ENCODE results near the gene ATP6V0A1. TPM values are rescaled to one million over a fixed set of nuclear protein-coding genes. Genes with fewer than 3 reads are reported as not detected.
A peak's percentile ranks its signal among the peaks of the same experiment; 100 is the strongest.

ATP6V0A1 gene
- total RNA-seq, 1 donor, result 40.0 TPM

- no peak overlapping the region for H3K4me3 ChIP-seq (ENCODE audit: low read depth, low read length)
- no peak for TF ChIP-seq CTCF (IDR thresholded peaks at IDR 0.05; ENCODE audit: insufficient read depth, low read length)
- no peak for DNase-seq (ENCODE audit: low read depth)
These were observed 101.6 kb downstream of the ATP6V0A1 start for GRCh38 chr17:42560246-42560645.

- DNase-seq (ENCODE audit: low read depth), result peak; percentile 99
- no peak for TF ChIP-seq CTCF (IDR thresholded peaks at IDR 0.05; ENCODE audit: insufficient read depth, low read length)
- peak within 1 kb of the TSS; percentile 97 for H3K4me3 ChIP-seq (ENCODE audit: low read depth, low read length)
These were observed 103.3 kb downstream of the ATP6V0A1 start, which contains the start of gene COASY for GRCh38 chr17:42561897-42562387. Gene COASY (plus strand): TSS chr17:42562148. CDS start chr17:42562623, 475 bp downstream.

GRCh38 chr17:42562388-42563142 is 103.9 kb downstream of the ATP6V0A1 start:
- peak overlapping the region; percentile 97 for H3K4me3 ChIP-seq (ENCODE audit: low read depth, low read length)
- DNase-seq (ENCODE audit: low read depth), result peak; percentile 25
- no peak for TF ChIP-seq CTCF (IDR thresholded peaks at IDR 0.05; ENCODE audit: insufficient read depth, low read length)

GRCh38 chr17:42563143-42563509 is 104.4 kb downstream of the ATP6V0A1 start:
- peak overlapping the region; percentile 97 for H3K4me3 ChIP-seq (ENCODE audit: low read depth, low read length)
- no peak for DNase-seq (ENCODE audit: low read depth)
- no peak for TF ChIP-seq CTCF (IDR thresholded peaks at IDR 0.05; ENCODE audit: insufficient read depth, low read length)

- TF ChIP-seq CTCF (IDR thresholded peaks at IDR 0.05; ENCODE audit: insufficient read depth, low read length), result no peak
- DNase-seq (ENCODE audit: low read depth), result no peak
- peak overlapping the region; percentile 97 for H3K4me3 ChIP-seq (ENCODE audit: low read depth, low read length)
These were observed 104.9 kb downstream of the ATP6V0A1 start for GRCh38 chr17:42563543-42563942.

GRCh38 chr17:42563950-42564349 is 105.3 kb downstream of the ATP6V0A1 start:
- peak overlapping the region; percentile 22 for H3K4me3 ChIP-seq (ENCODE audit: low read depth, low read length)
- DNase-seq (ENCODE audit: low read depth), result no peak
- no peak for TF ChIP-seq CTCF (IDR thresholded peaks at IDR 0.05; ENCODE audit: insufficient read depth, low read length)

All from fibroblast of the aortic adventitia (primary cell).